Stimulated activated CD4-positive, alpha-beta T cell treated with anti-CD3 and anti-CD28 coated beads, Interleukin-12 subunit alpha, Interleukin-12 subunit beta, amount 100 ng/mL, for 24 hours (primary cell): Measurements from ENCODE around the gene ZG16B.

ENCODE experiments used
- DNase-seq, 2 experiments: peaks; one replicate each; pipeline ENCODE4 v3.0.0-alpha.2; 2020; ENCODE audit warnings: low read depth in 2 of 2

ZG16B gene

DNA sequence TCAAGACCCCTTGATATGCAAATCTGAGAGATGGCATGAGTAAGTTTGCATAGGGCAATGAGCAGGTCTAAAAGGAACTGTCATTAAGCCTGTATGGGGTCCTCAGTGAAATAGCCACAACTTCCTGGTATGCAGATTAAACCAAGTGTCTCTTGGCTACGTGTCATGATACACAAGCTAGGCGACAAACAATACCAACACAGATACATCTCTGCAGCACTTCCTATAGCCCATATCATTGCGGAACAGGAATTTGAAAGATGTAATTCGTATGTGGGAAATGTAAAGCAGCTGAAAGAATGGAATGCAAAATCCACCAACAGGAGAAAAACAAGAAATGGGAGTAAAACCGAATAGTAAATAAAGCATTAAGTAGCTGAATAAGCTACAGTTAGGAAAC, 15.0 kb downstream of the ZG16B start:
- no peak for DNase-seq

DNA sequence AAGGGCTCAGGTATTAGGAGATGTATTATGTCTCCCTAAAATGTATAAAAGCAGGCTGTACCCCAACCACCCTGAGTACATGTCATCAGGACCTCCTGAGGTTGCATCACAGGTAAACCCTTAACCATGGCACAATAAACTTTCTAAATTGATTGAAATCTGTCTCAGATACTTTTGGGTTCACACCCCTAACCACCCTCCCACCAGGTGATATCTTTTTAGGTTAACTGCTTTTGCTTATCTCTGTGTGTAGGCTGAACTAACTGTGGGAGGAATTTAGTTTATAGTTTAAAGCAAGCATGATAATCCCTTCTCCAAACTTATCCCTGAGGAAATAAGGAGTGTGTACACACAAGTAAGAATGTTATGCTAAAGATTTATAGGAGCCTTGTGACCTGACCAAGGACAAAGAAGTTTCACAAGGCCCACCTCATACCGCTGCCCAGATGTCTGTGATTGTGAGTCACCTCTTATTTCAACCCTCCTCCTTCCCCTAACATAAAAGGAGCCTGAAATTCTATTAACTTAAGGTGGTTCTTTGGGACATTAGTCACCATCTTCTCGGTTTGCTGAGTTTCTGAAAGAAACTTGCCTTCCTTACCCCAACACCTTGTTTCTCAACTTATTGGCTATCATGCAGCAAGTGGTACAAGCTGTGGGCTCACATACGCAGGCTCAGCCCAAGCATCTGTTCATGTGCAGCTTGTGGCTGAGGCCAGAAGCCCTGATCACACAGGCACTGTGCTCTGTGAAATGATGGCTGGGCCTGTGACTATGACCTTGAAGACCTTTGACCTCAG, 16.6 kb downstream of the ZG16B start:
- no peak for DNase-seq

GRCh38 chr16:2848933-2849725, 19.0 kb downstream of the ZG16B start:
- no peak for DNase-seq

DNA sequence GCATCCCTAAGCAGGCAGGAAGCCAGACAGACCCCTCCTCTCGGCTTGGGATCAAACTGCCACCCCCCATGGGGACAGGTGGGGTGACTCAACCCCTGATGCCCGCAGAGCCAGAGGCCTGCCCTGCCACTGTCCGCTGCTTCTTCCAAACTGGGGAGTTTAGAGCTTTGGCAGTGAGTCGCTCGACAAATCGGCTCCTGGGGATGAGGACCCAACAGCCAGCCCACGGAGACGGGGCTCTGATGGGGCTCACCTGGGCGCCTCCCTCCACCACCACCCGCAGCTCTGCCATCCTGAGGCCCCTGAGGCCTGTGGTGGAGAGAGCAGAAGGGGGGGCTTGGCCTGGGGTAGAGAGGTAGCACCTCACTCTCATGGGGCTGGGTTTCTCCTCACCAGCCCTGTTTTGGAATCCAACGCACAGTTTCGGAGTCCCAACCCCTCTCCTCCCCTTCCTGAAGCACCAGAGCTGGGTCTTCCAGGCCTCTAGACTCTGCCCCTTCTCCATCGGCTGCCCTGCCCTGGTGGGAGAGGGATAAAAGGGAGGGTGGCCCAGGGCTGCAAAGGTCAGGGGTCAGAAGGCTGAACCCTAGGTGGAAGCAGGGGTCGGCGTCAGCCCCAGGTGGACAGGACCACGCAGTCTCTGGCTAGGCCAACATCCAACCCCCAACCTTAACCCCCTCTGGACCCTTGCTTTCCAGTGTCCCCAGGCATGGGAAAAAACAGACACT, 22.1 kb downstream of the ZG16B start:
- DNase-seq = no peak

GRCh38 chr16:2852731-2853507, 22.8 kb downstream of the ZG16B start:
- DNase-seq = no peak

GRCh38 chr16:2853531-2854073, 23.5 kb downstream of the ZG16B start:
- no peak for DNase-seq

- no peak for DNase-seq
Observed at GRCh38 chr16:2854700-2855309, 24.7 kb downstream of the ZG16B start.

DNA sequence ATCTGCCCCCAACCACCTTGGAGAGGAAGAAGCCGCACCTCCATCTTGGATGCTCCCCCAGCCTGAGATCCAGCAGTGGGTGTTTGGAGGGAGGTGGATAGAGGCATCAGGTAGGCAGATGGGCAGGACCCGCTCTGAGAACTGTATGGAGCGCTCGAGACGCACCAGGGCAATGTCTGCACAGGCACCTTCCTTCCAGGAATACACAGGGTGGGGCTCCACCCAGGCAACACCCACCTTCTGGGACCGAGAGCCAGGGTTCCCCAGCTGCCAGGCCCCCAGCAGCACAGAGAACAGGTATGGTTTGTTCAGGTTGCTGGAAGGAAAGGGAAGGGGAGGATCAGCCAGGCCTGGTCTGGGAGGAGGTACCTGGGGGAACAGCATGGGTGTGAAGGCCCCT, 25.4 kb downstream of the ZG16B start:
- no peak for DNase-seq

GRCh38 chr16:2856061-2856670, 26.1 kb downstream of the ZG16B start:
- DNase-seq = no peak

DNA sequence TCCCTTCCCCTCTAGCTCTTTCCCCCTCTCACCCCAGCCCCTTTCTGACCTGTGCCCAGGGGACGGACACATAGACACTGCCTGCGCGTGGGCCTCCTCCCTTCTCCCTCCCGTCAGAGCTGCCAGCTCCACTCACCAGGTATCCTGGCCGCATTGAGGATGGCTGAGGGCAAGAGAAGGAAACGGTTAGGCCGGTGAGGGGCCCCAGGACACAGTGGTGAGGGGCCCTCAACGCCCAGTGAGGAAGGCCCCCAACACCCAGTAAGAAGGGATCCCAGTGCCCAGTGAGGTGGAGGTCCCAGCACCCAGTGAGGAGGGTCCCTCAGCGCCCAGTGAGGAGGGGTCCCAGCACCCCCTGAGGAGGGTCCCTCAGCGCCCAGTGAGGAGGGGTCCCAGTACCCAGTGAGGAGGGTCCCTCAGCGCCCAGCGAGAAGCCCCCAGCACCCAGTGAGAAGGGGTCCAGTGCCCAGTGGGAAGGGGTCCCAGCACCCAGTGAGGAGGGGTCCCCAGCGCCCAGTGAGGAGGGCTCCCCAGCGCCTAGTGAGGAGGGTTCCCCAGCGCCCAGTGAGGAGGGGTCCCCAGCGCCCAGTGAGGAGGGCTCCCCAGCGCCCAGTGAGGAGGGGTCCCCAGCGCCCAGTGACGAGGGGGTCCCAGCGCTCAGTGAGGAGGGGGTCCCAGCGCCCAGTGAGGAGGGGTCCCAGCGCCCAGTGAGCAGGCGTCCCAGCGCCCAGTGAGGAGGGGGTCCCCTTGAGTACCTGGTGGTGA, 26.8 kb downstream of the ZG16B start:
- DNase-seq = no peak

GRCh38 chr16:2857451-2858244, 27.5 kb downstream of the ZG16B start, which contains the start of gene PRSS22:
PRSS22 (minus strand) TSS chr16:2858170; CDS start chr16:2858104, 66 bp downstream.
- no peak for DNase-seq

- no peak for DNase-seq
Observed at GRCh38 chr16:2858245-2859025, 28.3 kb downstream of the ZG16B start.

DNA sequence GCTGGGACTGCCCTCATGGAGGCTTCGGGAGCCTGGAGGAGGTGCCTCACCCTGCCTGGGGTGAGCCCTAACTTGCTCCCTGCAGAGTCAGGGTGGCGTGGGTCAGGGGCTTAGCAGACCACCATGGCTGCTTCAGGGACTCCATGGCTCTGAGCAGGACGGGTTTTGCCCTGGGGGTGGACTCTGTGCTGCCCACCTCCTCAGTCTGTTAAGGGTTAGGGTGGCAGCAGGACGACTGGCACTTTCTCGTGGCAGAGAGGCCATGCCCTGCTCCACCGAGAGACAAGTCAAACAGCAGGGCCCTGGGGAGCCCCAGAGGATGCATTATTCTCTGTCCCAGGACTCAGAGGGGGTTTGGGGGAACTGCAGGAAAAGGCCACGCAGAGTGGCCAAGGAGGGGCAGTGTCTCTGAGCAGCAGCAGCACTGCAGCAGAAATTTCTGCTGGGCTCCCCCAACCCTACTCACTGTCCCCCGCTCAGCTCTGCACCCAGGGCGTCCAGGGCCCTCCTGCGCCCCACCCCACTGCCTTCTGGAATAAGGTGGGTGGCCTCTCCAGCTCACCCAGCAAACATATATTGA, 29.7 kb downstream of the ZG16B start:
- no peak for DNase-seq

- DNase-seq = no peak
Observed at GRCh38 chr16:2860826-2861567, 30.9 kb downstream of the ZG16B start.

DNA sequence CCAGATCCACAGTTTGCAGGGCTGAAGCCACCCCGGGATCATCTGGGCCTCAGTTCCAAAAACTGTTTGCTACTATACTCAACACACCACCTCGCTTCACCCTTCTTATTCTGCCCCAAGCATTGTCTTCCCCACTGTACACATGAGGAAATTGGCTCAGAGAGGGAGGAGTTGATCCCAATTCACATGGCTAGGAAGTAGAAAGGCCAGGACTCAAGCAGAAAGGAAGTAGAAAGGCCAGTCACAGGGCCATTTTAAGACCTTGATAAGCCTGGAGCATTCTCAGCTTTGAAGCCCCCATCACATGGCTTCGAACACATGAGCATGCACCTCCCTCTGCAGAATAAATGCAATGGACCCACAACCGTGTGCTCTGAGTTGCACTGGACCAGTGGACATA, 35.5 kb downstream of the ZG16B start:
- no peak for DNase-seq

- DNase-seq = no peak
Observed at GRCh38 chr16:2866431-2866830, 36.3 kb downstream of the ZG16B start.

GRCh38 chr16:2867661-2867986, 37.5 kb downstream of the ZG16B start:
- DNase-seq = no peak
